ENCODE results near the gene NAGPA. TPM values are rescaled to one million over a fixed set of nuclear protein-coding genes. Genes with fewer than 3 reads are reported as not detected.

The NAGPA gene
- polyA plus RNA-seq, 1 donor (not counting 4 experiments of a cell fraction or from before 2014, with no cell fraction given) = 5.0 TPM

GRCh38 chr16:5062790-5063765 is 29.3 kb upstream of the NAGPA start:
- no peaks in the 10 kb centered on the region for H3K36me3 ChIP-seq (ENCODE audit: control insufficient read depth in 2 of 2, extremely low read depth in 1 of 2, insufficient read depth in 2 of 2, low read length in 2 of 2)
- H3K9me3 ChIP-seq (ENCODE audit: control insufficient read depth, low read depth, low read length) = no peaks in the 10 kb centered on the region
- FAIRE-seq (no peak), DNase-seq (ENCODE audit: low read depth, low spot score) (no peak)
- H3K27me3 ChIP-seq (ENCODE audit: control insufficient read depth, extremely low read depth, insufficient read depth, low read length) = peaks cover 5% of the 10 kb centered on the region
- no peaks in the 10 kb centered on the region for H3K79me2 ChIP-seq (ENCODE audit: control insufficient read depth, insufficient read depth, low read length)
- TF ChIP-seq CTCF (optimal IDR thresholded peaks at IDR 0.05 in 1 of 3, IDR thresholded peaks at IDR 0.05 in 1 of 3, conservative IDR thresholded peaks at IDR 0.05 in 1 of 3; ENCODE audit: extremely low read depth in 1 of 3, insufficient read depth in 2 of 3, low read length in 3 of 3) (no peak), EZH2 (IDR thresholded peaks at IDR 0.05; ENCODE audit: low read length) (no peak)
- H4K20me1 ChIP-seq (ENCODE audit: control insufficient read depth, extremely low read depth, insufficient read depth, low read length) = no peaks in the 10 kb centered on the region
- dilution Hi-C loops (cut with MboI; ENCODE audit: extremely low pct_ligation_motif_present, low sequenced_read_pairs) = no loop called here
- no peaks in the 10 kb centered on the region for H3K4me1 ChIP-seq (ENCODE audit: control insufficient read depth, extremely low read depth, insufficient read depth, low read length)
- H3K27ac ChIP-seq (ENCODE audit: control insufficient read depth, insufficient read depth, low read length) = no peak overlapping the region
- H2AFZ ChIP-seq (ENCODE audit: control insufficient read depth, low read length) = no peak overlapping the region
- no peak overlapping the region for H3K4me3 ChIP-seq (ENCODE audit: control insufficient read depth in 2 of 3, extremely low read depth in 1 of 3, insufficient read depth in 2 of 3, low read depth in 1 of 3, low read length in 3 of 3)
- no peak overlapping the region for H3K4me2 ChIP-seq (ENCODE audit: control insufficient read depth, extremely low read depth, insufficient read depth, low read depth, low read length)
- no peak overlapping the region for H3K9ac ChIP-seq (ENCODE audit: control insufficient read depth, extremely low read depth, insufficient read depth, low read length)
- no peaks in the 10 kb centered on the region for H3K9me1 ChIP-seq (ENCODE audit: control insufficient read depth, extremely low read depth, insufficient read depth, low read length)

DNA sequence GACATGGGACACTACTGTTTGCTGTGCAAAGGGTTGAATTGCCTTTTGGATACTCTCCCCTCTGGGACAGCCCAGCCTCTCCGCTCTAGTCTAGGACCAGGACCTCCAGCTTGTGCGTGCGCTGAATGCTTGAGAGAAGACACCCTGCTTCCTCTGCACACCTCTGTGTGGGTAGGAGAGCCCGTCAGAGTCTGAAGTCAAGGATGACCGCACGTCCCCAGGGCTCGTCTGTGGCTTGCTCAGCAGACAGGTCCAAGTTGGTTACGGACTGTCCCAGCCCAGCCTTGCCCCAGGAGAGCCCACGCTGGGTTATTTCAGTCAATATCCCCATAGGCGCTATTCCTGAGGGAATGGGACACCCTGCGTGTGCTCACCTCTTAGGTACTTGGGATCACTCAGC is 28.3 kb upstream of the NAGPA start:
- no peaks in the 10 kb centered on the region for H3K79me2 ChIP-seq (ENCODE audit: control insufficient read depth, insufficient read depth, low read length)
- no peak overlapping the region for H3K4me3 ChIP-seq (ENCODE audit: control insufficient read depth in 2 of 3, extremely low read depth in 1 of 3, insufficient read depth in 2 of 3, low read depth in 1 of 3, low read length in 3 of 3)
- H3K27me3 ChIP-seq (ENCODE audit: control insufficient read depth, extremely low read depth, insufficient read depth, low read length) = peaks cover 5% of the 10 kb centered on the region
- no peaks in the 10 kb centered on the region for H3K9me3 ChIP-seq (ENCODE audit: control insufficient read depth, low read depth, low read length)
- H3K4me2 ChIP-seq (ENCODE audit: control insufficient read depth, extremely low read depth, insufficient read depth, low read depth, low read length) = no peak overlapping the region
- FAIRE-seq (no peak), DNase-seq (ENCODE audit: low read depth, low spot score) (no peak)
- no peaks in the 10 kb centered on the region for H3K36me3 ChIP-seq (ENCODE audit: control insufficient read depth in 2 of 2, extremely low read depth in 1 of 2, insufficient read depth in 2 of 2, low read length in 2 of 2)
- no peak overlapping the region for H2AFZ ChIP-seq (ENCODE audit: control insufficient read depth, low read length)
- TF ChIP-seq CTCF (optimal IDR thresholded peaks at IDR 0.05 in 1 of 3, IDR thresholded peaks at IDR 0.05 in 1 of 3, conservative IDR thresholded peaks at IDR 0.05 in 1 of 3; ENCODE audit: extremely low read depth in 1 of 3, insufficient read depth in 2 of 3, low read length in 3 of 3) (no peak), EZH2 (IDR thresholded peaks at IDR 0.05; ENCODE audit: low read length) (no peak)
- dilution Hi-C loops (cut with MboI; ENCODE audit: extremely low pct_ligation_motif_present, low sequenced_read_pairs) = no loop called here
- no peaks in the 10 kb centered on the region for H3K9me1 ChIP-seq (ENCODE audit: control insufficient read depth, extremely low read depth, insufficient read depth, low read length)
- H3K27ac ChIP-seq (ENCODE audit: control insufficient read depth, insufficient read depth, low read length) = no peak overlapping the region
- no peak overlapping the region for H3K9ac ChIP-seq (ENCODE audit: control insufficient read depth, extremely low read depth, insufficient read depth, low read length)
- H4K20me1 ChIP-seq (ENCODE audit: control insufficient read depth, extremely low read depth, insufficient read depth, low read length) = no peaks in the 10 kb centered on the region
- no peaks in the 10 kb centered on the region for H3K4me1 ChIP-seq (ENCODE audit: control insufficient read depth, extremely low read depth, insufficient read depth, low read length)

Data from keratinocyte (primary cell).